ENCODE results near the gene KNCN. TPM values are rescaled to one million over a fixed set of nuclear protein-coding genes. Genes with fewer than 3 reads are reported as not detected.

Gene KNCN
- total and polyA plus RNA-seq, 10 donors: not detected

- Histone ChIP-seq H3K4me3 (no peak overlapping the region), H3K27me3 (replicated peaks in 1 of 7) (peaks cover 0 to 53% (median 25%) of the 10 kb centered on the region in 7 donors), H3K9me3 (no peaks in the 10 kb centered on the region), H3K27ac (no peak overlapping the region), H3K4me1 (no peaks in the 10 kb centered on the region), H3K36me3 (no peaks in the 10 kb centered on the region)
- 90 to 95% (median 91%) methylated on average over 19 of the region's 19 CpGs for WGBS, 5 donors
- TF ChIP-seq POLR2A (IDR thresholded peaks at IDR 0.05) (no peak), CTCF (IDR thresholded peaks at IDR 0.05 in 8 of 11, conservative IDR thresholded peaks at IDR 0.05 in 3 of 11) (no peak), POLR2AphosphoS5 (IDR thresholded peaks at IDR 0.05) (no peak)
- no peak for DNase-seq
- intact Hi-C loops (cut with DNase I; ENCODE audit: low total_unique reads): no loop called here
These were observed 53.8 kb downstream of the KNCN start for GRCh38 chr1:46497665-46498064.

- Histone ChIP-seq H3K4me1 (no peaks in the 10 kb centered on the region), H3K27ac (no peak overlapping the region), H3K4me3 (no peak overlapping the region), H3K27me3 (replicated peaks in 1 of 7) (peaks cover 3 to 53% (median 31%) of the 10 kb centered on the region in 7 donors), H3K9me3 (no peaks in the 10 kb centered on the region), H3K36me3 (no peaks in the 10 kb centered on the region)
- WGBS, 5 donors: 57 to 76% (median 74%) methylated on average over 3 of the region's 3 CpGs
- TF ChIP-seq CTCF (IDR thresholded peaks at IDR 0.05 in 8 of 11, conservative IDR thresholded peaks at IDR 0.05 in 3 of 11) (no peak), POLR2AphosphoS5 (IDR thresholded peaks at IDR 0.05) (no peak), POLR2A (IDR thresholded peaks at IDR 0.05) (no peak)
- intact Hi-C loops (cut with DNase I; ENCODE audit: low total_unique reads): no loop called here
- DNase-seq: no peak
These were observed 54.4 kb downstream of the KNCN start for GRCh38 chr1:46497020-46497419.

- TF ChIP-seq CTCF (IDR thresholded peaks at IDR 0.05 in 8 of 11, conservative IDR thresholded peaks at IDR 0.05 in 3 of 11) (no peak), POLR2AphosphoS5 (IDR thresholded peaks at IDR 0.05) (no peak), POLR2A (IDR thresholded peaks at IDR 0.05) (no peak)
- H3K27me3 ChIP-seq (replicated peaks in 1 of 7): peaks cover 3 to 54% (median 37%) of the 10 kb centered on the region in 7 donors
These were observed 54.9 kb downstream of the KNCN start for GRCh38 chr1:46496505-46496904.

GRCh38 chr1:46495778-46496177, 55.7 kb downstream of the KNCN start:
- WGBS, 5 donors: 83 to 96% (median 86%) methylated on average over 2 of the region's 2 CpGs
- Histone ChIP-seq H3K27me3 (replicated peaks in 1 of 7) (peaks cover 5 to 58% (median 44%) of the 10 kb centered on the region in 7 donors), H3K4me3 (no peak overlapping the region), H3K9me3 (no peaks in the 10 kb centered on the region), H3K27ac (no peak overlapping the region), H3K36me3 (no peaks in the 10 kb centered on the region), H3K4me1 (peaks cover 0 to 9% (median 3%) of the 10 kb centered on the region in 6 donors)
- TF ChIP-seq POLR2AphosphoS5 (IDR thresholded peaks at IDR 0.05): no peak
- no peak for TF ChIP-seq POLR2A (IDR thresholded peaks at IDR 0.05)
- TF ChIP-seq CTCF (IDR thresholded peaks at IDR 0.05 in 8 of 11, conservative IDR thresholded peaks at IDR 0.05 in 3 of 11): no peak
- DNase-seq: peak; percentile 23
- intact Hi-C loops (cut with DNase I; ENCODE audit: low total_unique reads): no loop called here

More at GRCh38 chr1:46496505-46496904, 54.9 kb downstream of the KNCN start:
- Histone ChIP-seq H3K4me3 (no peak overlapping the region), H3K27ac (no peak overlapping the region), H3K4me1 (peaks cover 0 to 1% (median 0%) of the 10 kb centered on the region in 6 donors), H3K36me3 (no peaks in the 10 kb centered on the region), H3K9me3 (no peaks in the 10 kb centered on the region)
- intact Hi-C loops (cut with DNase I; ENCODE audit: low total_unique reads): no loop called here
- 72 to 88% (median 74%) methylated on average over 6 of the region's 6 CpGs for whole genome bisulfite sequencing, 5 donors
- no peak for DNase-seq

Other genes starting within 250 kb of the KNCN start
- 10 to 100 TPM; 38.2 to 57.2 (median 47.6) TPM for gene LRRC41, start 248.0 kb downstream of the KNCN start, total RNA-seq
- 10 to 100 TPM; 13.3 to 24.3 (median 16.5) TPM for gene LRRC41, start 248.0 kb downstream of the KNCN start, polyA plus RNA-seq
- gene UQCRH, start 247.9 kb downstream of the KNCN start, total RNA-seq: 100 to 1,000 TPM; 106 to 386 (median 149) TPM
- gene UQCRH, start 247.9 kb downstream of the KNCN start, polyA plus RNA-seq: 100 to 1,000 TPM; 421 to 545 (median 474) TPM
- gene NSUN4, start 210.8 kb downstream of the KNCN start, total RNA-seq: 10 to 100 TPM; 24.8 to 35.2 (median 28.0) TPM
- 10 to 100 TPM in 1 of 3 donors, 1 to 10 TPM in 2; 7.2 to 14.6 (median 7.6) TPM for gene NSUN4, start 210.8 kb downstream of the KNCN start, polyA plus RNA-seq
- 10 to 100 TPM in 1 of 7 donors, 1 to 10 TPM in 6; 5.2 to 15.3 (median 7.3) TPM for gene FAAH, start 157.3 kb downstream of the KNCN start, total RNA-seq
- gene FAAH, start 157.3 kb downstream of the KNCN start, polyA plus RNA-seq: 10 to 100 TPM in 1 of 3 donors, 1 to 10 TPM in 2; 5.3 to 10.5 (median 9.6) TPM
- not detected for gene DMBX1, start 61.8 kb downstream of the KNCN start, total RNA-seq
- not detected for gene DMBX1, start 61.8 kb downstream of the KNCN start, polyA plus RNA-seq
- gene MKNK1, start 52.6 kb upstream of the KNCN start, total RNA-seq: 100 to 1,000 TPM in 5 of 7 donors, 10 to 100 TPM in 2; 67.3 to 169 (median 114) TPM
- gene MKNK1, start 52.6 kb upstream of the KNCN start, polyA plus RNA-seq: 10 to 100 TPM; 19.2 to 42.7 (median 35.6) TPM
- 10 to 100 TPM; 20.6 to 27.5 (median 24.5) TPM for gene MOB3C, start 65.2 kb upstream of the KNCN start, total RNA-seq
- 10 to 100 TPM in 2 of 3 donors, 1 to 10 TPM in 1; 8.2 to 17.6 (median 11.9) TPM for gene MOB3C, start 65.2 kb upstream of the KNCN start, polyA plus RNA-seq
- 10 to 100 TPM; 23.7 to 39.5 (median 25.1) TPM for gene ATPAF1, start 116.7 kb upstream of the KNCN start, total RNA-seq
- gene ATPAF1, start 116.7 kb upstream of the KNCN start, polyA plus RNA-seq: 10 to 100 TPM; 23.7 to 31.7 (median 29.6) TPM
- gene TEX38, start 120.2 kb upstream of the KNCN start, total RNA-seq: not detected
- gene TEX38, start 120.2 kb upstream of the KNCN start, polyA plus RNA-seq: under 1 TPM in 2 of 3 donors, not detected in 1; 0.09 to 0.11 TPM
- 100 to 1,000 TPM in 5 of 7 donors, 10 to 100 TPM in 2; 82.1 to 126 (median 107) TPM for gene EFCAB14, start 167.5 kb upstream of the KNCN start, total RNA-seq
- gene EFCAB14, start 167.5 kb upstream of the KNCN start, polyA plus RNA-seq: 10 to 100 TPM; 15.1 to 24.4 (median 18.3) TPM
- 1 to 10 TPM in 2 of 7 donors, under 1 TPM in 2, not detected in 3; 0.32 to 2.3 (median 0.74) TPM for gene CYP4B1, start 247.4 kb upstream of the KNCN start, total RNA-seq
- 1 to 10 TPM in 2 of 3 donors, under 1 TPM in 1; 0.83 to 3.5 (median 1.7) TPM for gene CYP4B1, start 247.4 kb upstream of the KNCN start, polyA plus RNA-seq

Data from spleen (tissue), 11 donors.